Hematopoietic multipotent progenitor cell treated with erythropoietin and hydrocortisone succinate and interleukin-3 and kit ligand, for 17 days (in vitro differentiated cells): Measurements from ENCODE around the gene KAT14.
"Not testable (repeated sequence)": the region's sequence is repeated elsewhere in the genome, so short reads cannot be mapped to it uniquely, and the experiment has no call there.

Experiments
- DNase-seq: peaks from one replicate; pipeline ENCODE4 v3.0.0-alpha.2; 2015; ENCODE audit warnings: low spot score

KAT14 gene, protein sequence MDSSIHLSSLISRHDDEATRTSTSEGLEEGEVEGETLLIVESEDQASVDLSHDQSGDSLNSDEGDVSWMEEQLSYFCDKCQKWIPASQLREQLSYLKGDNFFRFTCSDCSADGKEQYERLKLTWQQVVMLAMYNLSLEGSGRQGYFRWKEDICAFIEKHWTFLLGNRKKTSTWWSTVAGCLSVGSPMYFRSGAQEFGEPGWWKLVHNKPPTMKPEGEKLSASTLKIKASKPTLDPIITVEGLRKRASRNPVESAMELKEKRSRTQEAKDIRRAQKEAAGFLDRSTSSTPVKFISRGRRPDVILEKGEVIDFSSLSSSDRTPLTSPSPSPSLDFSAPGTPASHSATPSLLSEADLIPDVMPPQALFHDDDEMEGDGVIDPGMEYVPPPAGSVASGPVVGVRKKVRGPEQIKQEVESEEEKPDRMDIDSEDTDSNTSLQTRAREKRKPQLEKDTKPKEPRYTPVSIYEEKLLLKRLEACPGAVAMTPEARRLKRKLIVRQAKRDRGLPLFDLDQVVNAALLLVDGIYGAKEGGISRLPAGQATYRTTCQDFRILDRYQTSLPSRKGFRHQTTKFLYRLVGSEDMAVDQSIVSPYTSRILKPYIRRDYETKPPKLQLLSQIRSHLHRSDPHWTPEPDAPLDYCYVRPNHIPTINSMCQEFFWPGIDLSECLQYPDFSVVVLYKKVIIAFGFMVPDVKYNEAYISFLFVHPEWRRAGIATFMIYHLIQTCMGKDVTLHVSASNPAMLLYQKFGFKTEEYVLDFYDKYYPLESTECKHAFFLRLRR

DNA sequence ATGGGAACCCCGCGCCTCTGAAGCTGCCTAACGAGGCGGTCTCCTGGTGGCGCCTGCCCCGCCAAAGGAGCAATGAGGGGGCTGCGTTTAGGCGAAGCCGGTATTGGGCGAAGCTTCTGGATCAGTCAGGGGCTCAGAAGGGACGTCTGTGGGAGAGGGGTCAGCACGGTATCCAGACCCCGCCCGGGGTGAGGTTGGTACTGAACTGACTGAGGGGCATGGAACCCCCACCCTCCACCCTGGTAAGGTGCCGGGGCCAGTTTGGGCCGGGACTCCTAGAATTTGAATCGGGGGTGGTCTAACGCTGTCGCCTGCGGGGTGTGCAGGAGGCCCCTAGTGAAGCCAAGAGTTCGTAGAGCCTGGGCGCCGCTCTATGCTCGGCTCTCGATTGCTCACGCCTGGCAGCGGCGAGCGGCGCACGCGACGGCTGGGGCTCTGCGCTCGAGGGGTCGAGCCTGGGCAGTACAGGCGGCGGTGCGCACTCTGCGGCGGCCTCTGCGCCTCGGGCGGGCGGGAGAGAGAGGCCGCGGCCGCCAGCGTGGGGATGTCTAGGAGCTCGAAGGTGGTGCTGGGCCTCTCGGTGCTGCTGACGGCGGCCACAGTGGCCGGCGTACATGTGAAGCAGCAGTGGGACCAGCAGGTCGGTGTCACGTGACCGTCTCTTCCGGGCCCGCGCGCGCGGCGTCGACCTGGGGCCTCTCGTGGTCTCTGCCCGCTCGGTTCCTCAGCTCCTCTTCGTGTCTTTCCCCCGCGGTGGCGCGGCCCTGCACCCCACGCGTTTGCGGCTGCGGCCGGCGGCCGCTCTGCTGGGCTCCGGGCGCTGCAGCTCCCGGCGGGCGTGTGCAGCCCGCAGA lies at the start of gene KAT14, which contains the start of gene PET117:
TSS of gene KAT14 (plus strand) at position 452 of the 854 bp plus-strand sequence. CDS start 4,798 bp downstream, outside the sequence.
TSS of gene PET117 (plus strand) at position 452 of the 854 bp plus-strand sequence. CDS start at position 545, 93 bp downstream.
- DNase-seq = peak; percentile 89

DNA sequence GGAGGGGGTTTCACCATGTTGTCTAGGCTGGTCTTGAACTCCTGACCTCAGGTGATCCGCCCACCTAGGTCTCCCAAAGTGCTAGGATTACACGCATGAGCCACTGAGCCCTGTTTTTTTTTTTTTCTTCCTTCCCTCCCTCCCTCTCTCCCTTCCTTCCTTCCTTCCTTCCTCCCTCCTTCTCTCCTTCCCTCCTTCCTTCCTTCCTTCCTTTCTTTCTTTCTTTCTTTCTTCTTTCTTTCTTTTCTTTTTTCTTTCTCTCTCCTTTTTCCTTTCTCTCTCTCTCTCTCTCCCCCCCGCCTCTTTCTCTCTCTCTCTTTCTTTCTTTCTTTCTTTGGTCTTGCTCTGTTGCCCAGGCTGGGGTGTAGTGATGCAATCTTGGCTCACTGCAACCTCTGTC lies 49.4 kb upstream of the KAT14 start:
- not testable (repeated sequence) for DNase-seq

DNA sequence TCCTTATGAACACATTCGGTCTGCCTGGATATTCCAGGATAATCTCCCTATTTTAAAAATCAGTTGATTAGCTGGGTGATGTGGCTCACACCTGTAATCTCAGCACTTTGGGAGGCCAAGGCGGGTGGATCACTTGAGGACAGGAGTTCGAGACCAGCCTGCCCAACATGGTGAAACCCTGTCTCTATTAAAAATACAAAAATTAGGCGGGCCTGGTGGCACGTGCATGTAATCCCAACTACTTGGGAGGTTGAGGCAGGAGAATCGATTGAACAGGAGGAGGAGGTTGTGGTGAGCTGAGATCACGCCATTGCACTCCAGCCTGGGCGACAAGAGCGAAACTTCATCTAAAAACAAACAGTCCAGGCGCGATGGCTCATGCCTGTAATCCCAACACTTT lies 48.8 kb upstream of the KAT14 start:
- DNase-seq = not testable (repeated sequence)

DNA sequence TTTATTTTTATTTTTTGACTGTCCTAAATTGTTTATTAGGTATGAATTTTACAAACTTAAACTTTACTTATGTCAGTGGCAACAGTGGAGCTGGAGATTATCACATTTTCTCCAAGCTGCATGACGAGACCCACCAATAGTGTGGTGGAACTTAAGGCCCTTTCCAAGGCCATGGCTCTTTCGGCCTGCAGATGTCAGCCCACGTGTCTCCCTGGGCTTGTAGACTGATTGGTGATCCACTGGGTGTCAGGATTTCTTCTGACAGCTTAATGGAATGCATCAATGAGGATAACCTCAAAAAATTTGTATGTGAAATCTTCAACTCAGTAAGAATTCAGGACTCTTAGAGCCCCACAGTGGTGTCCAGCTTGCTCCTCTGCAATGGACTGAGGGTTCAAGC lies 47.6 kb upstream of the KAT14 start:
- no peak for DNase-seq

DNA sequence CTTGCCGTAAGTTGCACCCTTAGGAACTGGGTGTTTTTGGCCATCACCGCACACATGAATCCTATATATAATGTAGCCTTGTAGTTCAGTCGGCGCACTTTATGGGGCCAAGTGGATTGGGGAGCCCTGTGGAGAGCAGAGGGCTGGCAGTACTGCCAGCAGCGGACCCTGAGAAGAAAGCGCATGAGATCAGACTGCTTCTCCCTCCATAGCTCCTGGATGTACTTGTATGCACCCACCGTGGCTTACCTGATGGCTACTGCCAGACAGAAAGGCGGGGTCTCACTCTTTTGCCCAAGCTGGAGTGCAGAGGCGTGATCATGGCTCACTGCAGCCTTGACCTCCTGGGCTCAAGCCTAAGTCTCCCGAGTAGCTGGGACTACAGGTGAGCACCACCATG lies 47.2 kb upstream of the KAT14 start:
- no peak for DNase-seq

DNA sequence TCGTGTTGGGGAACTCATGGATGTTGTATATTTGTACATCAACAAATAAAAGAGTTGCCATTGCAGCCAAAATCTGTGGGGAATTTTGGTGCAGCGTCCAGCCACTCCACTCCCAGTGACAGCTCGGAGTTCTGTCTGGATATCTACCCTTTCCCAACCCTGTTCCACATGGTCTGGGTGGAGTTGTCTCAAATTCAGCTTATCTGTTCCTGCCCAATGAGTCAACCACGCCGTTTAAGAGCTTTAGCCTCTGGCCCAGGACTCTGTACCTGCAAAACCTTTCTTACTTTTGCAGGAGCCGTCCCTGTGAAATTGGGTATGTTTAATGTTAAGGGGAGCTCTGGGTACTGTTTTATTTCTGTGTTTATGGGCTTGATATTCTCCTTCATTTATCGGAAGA lies 46.0 kb upstream of the KAT14 start:
- no peak for DNase-seq

DNA sequence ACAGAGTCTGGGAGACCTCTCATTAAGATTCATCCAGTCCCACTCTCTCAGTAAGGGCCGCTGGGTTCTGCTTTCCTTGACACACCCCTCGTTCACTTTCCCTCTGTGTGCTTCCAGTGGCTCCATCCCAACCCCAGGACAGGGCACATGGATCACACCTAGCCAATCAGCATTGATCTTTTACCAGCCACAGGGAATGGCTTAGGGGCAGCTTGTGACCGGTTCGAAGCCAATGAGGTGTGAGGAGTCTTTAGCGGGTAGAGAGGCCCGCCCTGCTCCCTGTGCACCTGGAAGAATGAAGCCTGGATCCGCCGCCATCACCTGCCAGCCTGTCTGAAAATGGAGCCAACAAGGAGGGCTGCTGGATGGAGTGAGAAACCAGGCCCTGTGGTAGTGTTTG lies 44.8 kb upstream of the KAT14 start:
- no peak for DNase-seq

DNA sequence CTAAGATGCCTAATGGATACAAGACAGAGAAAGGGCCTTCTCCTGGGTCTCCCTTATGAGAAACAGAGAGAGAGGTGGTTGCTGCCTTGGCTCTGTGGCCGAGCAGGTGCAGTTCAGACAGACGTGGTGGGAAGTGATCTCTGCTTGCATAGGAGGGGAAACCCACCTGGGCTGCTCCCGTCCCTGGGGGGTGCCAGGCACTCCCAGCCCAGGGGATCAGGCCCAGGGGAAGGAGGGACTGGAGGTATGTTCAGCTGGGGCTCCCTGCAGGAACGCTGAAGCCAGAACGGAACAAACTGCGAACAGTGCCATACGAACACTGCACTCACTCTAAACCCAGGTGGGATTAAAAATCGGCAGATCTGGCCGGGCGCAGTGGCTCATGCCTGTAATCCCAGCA lies 44.3 kb upstream of the KAT14 start:
- DNase-seq = no peak

DNA sequence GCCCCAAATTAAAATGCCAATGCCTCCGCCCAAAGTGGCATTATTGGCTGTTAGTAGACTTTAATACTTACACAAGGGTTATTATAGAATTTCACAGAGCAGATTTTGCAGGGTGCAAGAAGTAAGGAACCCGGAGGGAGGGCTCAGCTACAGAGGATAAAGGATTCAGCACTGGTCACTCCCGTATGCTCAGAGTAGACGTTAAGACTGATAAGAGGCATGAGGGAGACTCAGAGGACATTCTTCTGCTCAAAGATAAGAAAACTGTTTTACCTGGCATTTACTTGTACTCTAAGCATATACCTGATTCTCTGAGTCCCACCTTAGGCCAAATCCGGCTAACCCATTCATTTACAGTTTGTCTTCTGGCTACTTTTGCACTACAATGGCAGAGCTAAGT lies 43.5 kb upstream of the KAT14 start:
- DNase-seq = no peak

DNA sequence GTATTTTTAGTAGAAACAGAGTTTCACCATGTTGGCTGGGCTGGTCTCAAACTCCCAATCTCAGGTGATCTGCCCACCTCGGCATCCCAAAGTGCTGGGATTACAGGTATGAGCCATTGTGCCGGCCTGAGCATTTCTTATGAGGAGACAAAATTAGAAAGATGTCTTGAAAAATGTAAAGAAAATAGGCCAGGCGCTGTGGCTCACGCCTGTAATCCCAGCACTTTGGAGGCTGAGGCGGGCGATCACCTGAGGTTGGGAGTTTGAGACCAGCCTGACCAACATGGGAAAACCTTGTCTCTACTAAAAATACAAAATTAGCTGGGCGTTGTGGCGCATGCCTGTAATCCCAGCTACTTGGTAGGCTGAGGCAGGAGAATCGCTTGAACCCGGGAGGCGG lies 37.1 kb upstream of the KAT14 start:
- not testable (repeated sequence) for DNase-seq

DNA sequence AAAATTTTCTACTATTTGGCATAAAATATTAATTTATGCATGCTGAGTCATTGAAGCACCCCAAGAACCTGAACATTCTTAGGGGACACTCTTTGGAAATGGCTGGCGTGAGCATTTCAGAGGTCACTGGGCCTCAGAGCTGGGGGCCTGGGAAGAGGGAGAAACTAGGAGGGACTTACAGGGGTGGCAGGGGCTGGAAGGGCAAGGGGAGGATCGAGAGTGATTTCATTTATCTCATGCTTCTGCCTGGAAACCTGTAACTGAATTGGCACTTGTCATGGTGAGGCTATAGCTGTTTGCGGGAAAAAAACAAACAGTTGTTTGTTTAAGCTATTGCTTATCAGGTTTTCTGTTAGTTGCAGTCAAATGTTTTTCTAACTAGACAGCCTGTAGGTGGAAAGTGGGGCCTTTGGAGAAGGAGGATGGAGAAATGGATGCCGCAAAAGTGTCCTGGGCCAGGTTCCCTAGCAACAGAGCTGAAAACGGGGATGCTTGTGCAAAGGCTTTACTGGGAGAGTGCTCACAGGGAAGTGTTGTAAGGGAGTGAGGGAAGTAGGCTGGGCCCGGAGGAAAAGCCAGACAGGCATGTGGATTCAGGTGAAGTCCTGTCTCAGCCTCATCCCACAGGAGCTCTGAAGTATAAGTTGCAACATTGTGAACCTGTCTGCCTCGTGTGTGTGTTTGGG lies 36.4 kb upstream of the KAT14 start:
- no peak for DNase-seq

DNA sequence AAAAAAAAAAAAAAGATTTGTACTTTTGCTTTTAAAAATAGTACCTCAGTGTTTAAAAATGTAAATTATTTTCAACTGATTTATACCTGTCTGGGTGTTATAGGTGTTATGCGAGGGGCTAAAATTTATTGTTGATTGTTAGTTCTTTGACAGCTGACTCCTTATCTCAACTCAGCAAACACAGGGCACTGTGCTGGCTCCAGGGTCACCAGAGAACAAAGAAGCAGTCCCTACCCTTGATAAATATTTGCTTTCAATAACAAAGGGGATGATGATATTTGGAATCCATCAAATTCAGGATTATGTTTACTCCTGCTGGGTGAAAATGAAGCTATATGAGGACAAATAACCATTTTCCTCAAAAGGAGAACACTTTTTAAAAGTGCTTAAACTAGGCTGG lies 34.2 kb upstream of the KAT14 start:
- no peak for DNase-seq

DNA sequence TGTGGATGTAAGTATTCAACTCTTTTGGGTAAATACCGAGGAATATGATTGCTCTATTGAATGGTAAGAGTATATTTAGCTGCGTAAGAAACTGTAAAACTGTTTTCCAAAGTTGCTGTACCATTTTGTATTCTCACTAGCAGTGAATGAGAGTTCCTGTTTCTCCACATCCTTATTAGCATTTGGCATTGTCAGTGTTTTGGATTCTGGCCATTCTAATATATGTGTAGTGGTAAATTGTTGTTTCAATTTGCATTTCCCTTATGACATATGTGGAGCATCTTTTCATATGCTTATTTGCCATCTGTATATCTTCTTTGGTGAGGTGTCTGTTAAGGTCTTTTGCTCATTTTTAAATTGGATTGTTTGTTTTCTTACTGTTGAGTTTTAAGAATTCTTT lies 29.3 kb upstream of the KAT14 start:
- DNase-seq = no peak

DNA sequence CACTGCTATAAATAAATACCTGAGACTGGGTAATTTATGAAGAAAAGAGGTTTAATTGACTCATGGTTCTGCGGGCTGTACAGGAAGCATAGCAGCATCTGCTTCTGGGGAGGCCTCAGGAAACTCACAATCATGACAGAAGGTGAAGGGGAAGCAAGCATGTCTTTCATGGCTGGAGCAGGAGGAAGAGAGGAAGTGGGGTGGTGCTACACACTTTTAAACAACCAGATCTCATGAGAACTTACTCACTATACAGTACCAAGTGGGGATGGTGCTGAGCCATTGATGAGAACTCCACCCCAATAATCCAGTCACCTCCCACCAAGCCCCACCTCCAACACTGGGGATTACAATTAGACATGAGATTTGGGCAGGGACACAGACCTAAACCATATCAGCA lies 9.1 kb upstream of the KAT14 start:
- DNase-seq = not testable (repeated sequence)

DNA sequence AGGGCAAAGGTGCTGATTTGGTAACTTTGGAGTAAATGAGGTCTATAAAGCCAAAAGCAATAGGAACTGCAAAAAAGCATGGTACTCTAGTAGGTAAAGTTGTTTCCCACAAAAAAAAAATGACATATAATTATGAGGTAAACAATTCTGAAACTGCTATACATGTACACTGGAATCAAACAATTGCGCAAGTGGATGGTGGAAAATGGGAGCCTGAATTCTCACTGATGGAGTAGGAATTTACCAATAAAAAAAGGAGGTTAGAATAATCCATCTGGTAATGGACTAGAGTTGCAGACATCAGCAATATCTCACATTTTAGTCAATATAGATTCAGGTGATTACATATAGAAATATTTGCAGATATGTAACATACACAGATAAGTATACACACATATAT lies 5.0 kb upstream of the KAT14 start:
- DNase-seq = no peak

DNA sequence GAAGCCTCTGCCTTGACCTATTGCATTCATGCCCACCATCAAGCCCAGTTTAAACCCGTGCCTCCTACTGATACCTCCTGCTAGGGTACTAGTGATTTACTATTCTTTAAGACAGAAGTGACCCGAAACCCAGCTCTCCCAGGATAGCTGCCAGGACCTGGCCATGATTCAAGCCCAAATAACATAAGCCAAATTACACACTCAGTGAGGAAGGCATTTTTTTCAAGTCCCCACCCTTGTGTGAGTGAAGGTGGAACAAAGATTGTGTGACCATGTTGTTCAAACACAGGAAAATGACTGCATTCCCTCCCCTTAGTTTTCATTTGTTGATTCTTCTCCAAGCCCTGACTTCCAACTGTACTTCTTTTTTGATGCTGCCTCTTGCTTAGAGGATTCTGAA lies 3.7 kb upstream of the KAT14 start:
- no peak for DNase-seq

DNA sequence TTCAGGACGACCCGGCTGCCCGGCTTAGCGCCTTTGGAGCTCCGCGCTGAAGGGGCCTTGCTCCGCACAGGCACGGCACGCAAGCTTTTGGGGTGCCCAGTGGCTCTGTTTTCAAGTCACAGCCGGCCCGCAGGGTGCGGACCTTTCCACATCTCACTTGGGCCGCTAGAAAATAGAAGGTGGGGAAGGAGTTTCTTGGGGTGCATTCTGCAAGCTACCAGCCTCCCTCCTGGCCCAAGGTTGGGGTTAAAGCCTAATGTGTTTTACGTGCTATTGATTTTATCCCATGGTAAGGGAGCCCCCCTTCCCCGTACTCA lies 561 bp downstream of the KAT14 start:
- no peak for DNase-seq

DNA sequence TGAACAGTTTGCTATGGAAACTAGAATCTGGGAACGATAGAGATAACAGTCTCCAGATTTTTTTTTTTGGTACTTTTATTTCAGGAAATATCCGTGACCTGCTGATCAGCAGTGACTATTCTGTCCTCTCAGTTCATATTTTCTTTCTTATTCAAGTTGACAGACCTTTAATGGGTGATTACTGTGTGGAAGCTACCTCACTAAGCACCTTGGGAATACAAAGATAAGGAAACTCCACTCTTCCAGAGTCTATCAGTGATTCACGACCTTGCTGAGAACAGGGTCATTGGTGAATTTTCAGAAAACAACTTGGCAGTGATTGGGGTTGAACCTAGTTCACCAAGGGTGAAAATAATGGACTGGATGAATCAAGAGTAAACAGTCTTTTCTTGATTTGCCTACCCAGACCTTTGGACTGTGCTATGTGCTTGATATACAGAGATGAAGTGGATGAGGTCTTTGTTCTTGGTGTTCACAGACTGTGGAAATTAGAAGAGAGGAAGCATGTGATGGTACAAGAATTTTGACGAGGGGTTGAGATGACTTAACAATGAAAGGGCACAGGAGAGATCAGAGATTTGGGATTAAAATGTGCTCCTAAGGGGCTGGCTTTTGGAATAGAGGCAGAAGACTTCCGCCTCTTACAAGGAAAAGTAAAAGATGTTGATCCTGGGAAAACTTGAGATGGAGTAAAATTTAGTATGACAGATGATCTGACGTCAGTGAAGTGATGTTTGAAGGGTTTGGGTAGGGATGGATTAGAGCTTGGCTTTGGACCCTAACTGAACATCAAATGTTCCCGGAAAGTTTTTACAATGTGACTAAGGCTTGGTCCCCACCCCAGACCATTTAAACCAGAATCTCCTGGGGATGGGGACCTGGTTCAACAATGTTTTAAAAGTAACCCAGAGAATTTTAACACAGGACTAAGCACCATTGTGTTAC lies 1.2 kb downstream of the KAT14 start:
- DNase-seq = no peak

DNA sequence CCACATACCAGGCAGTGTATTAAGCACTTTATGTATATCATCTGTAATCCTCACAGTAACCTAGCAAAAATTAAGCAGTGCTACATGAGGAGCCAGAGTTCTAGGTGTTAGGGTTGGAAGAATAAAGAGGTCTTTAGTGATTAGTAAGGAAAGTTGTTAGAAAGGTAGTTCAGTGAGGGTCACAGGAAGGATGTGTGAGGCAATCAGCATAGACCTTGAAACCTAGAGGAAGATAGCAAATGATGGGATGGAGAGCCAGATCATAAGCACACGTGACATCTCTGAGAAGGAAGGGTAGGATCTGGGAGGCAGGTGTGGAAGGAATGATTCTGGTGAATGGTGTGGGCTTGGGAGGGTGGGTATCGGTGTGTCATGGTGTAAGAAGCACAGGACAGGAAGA lies 2.2 kb downstream of the KAT14 start:
- DNase-seq = no peak

DNA sequence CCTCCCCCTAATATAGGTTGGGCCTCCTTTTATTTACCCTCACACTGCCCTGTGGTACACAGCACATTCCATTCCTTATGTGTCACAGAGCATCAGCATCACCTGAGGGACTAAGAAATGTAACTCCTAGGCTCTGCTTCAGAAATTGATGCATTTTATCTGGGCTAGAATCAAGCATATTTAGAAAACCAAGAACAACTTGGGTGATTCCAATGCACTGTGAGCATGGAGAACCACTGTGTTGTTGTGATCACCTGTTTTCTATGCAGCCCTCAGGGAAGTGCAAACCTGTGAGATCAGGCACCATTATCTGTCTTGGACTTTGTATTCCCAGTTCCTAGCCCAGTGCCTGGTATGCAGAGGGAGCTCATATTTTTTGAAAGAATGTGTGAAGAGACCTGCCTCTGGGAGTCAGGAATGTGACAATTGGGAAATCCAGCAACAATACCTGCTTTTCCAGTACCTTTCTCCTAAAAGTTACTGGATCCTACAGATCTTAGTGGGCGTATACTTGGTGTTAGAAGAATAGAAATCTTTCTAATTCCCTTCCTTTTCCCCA lies 7.0 kb downstream of the KAT14 start:
- no peak for DNase-seq
